NCI-H82 (cell line): ENCODE measurements around the gene DENND5A.

ENCODE experiments used
- DNase-seq: peaks from one replicate; lab custom pipeline; 2025; lab: John Stamatoyannopoulos, UW

Gene DENND5A

DNA sequence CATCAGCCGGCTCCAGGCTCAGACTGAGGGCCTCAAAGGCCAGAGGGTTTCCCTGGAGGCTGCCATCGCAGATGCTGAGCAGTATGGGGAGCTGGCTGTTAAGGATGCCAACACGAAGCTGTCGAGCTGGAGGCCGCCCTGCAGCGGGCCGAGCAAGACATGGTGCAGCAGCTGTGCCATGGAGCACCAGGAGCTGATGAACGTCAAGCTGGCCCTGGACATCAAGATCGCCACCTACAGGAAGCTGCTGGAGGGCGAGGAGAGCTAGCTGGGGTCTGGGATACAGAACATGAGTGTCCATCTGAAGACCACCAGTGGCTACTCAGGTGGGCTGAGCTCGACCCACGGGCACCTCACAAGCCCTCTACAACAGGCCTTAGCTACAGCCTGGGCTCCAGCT is 169.7 kb downstream of the DENND5A start:
- DNase-seq, result no peak

DNA sequence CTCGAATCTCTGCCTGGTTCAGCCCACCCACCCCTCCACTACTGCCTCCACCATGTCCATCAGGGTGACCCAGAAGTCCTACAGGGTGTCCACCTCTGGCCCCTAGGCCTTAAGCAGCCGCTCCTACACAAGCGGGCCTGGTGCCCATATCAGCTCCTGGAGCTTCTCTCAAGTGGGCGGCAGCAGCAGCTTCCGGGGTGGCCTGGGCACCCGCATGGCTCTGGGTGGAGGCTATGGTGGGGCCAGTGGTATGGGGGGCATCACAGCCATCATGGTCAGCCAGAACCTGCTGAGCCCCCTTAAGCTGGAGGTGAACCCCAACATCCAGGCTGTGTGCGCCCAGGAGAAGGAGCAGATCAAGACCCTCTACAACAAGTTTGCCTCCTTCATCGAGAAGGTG is 170.7 kb downstream of the DENND5A start:
- no peak for DNase-seq

DNA sequence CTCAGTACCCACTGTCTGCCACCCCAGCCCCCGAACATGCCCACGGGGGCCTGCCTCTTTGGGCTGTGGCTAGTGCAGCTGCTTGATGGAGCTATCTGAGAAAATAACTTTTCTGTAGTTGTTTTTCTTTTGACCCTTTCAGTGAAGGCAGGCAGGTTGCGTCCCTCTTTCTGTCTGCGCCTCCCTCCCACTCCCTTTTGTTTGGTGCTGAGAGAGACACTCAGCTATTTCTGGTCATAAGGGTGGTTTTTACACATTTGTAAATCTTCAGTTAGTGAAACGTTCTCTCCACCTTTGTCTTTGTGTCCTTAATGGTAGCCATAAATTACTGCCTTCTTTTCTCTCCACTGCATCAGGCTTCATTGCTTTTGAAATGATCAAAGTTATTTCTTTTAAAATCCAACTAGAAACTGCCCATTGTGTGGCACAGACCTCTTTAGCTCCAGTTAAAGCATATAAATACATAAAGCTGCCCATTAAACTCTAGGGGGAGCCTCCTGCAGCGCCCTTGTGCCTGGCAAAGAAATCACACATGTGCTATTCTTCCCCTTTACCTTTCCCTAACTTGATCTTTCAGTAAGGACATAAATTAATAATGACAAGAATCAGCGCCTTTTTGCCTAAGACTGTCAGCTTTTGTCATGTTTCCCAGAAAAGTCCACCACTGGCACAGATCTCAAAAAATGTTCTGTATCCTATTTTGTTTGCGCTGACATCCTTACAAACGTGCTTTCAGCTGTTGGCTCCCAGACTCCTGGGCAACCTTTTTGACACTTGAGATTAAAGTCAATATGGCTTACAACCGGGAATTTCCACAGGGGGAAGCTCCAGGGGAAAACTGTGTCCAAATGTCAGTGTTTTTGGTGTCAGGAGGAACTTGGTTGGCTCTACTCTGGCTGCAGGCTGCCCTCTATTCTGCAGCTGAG is 172.0 kb downstream of the DENND5A start:
- DNase-seq, result peak; percentile 8

DNA sequence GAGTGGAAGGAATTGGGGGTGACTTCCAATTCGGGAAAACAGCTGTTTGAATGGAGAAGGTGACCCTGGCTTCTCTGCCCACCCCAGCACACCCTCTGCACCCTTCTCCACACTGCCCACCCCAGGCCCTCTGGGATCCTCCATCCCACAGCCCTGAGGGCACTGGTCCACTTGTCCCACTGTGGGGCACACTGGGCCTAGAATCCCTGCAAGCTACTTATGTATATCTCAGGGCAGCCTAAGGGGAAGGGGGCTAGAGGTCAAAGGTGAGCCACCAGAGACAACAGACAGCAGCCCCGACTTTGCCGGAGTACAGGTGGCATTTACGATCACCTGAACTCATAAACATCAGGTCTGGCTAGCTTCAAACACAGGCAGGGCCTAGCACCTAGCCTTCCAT is 173.1 kb downstream of the DENND5A start:
- no peak for DNase-seq

DNA sequence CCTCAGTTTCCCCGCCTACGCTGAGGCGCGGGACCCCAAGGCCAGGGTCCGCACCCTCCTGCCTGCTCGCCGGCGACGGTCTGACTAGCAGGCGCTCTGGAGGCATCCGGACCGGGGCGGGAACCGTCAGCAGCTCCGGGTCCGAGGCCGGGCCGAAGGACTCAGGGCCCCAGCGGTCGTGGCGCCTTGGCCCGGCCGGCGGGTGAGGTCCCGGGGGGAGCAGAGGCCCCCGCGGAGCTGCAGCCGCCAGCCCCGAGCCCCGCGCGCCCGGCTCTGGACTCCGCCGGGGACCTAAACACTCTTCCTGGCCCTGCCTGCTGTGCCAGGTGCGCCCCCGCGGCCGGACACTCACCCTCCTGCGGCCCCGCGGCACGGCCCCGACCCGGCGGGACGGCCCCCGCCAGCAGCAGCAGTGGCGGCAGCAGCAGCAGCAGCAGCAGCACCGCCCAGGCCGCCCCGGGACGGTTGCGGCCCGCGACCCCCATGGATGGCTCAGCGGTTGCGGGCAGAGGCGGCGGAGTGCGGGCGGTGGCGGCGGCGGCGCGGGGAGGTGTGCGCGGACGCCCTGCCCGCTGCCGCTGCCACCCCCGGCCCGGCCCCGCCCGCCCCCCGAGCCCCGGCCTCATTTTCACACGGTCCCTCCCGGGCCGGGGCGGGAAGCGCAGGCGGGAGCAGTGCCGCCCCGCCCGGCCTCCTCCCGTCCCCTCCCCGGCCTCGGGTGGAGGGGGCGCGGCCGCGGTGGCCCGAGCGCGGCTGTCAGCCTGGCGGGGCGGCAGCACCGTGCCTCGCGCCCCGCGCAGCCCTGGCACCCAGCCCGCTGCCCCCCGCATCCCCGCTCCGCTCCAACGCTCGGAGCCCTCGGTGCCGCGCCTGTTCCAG is 173.9 kb downstream of the DENND5A start, which contains the start of gene SCUBE2:
TSS of gene SCUBE2 (minus strand) at position 556 of the 879 bp plus-strand sequence. CDS start at position 485, 71 bp downstream.
- DNase-seq, result no peak

DNA sequence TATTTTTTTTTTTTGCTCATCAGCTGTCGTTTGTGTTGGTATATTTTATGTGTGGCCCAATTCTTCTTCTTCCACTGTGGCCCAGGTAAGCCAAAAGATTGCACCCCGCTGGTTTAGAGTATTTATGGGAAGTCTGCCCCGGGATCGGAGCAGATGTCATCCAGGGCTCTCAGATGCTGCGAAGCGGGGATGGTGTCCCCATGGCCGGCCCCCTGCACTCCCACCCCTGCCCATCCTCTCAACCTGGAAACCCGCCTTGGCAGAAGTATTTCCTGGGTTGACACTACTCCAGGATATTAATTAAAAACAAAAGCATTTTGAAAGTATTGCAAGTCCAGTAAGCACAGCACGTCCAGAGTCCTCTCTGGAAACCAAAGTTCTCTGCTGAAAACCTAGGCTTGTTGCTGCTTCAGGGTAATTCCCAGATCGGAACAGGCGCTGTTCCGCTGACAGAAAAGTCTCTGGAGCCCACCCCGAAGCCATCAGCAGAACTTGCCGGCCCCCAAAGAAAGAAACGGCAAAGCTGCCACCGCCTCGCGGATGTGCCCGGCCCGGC is 174.6 kb downstream of the DENND5A start:
- peak; percentile 5 for DNase-seq

DNA sequence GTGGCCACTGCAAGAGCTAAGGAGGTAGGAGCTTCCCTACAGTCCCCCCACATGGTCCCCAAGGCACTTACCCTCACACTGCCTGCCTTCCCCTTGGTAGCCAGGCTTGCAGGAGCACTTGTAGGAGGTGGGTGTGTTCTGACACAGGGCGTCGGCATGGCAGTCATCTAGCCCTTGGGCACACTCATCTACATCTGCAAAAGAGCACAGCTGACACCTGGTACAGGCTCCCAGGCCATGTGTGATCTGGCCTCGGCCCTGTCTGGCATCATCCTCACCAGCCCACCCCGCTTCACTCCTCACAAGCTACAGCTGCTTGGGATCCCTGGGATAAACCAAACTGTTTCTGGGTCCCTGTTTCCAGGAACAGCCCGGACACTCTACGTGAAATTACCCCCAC is 175.5 kb downstream of the DENND5A start:
- no peak for DNase-seq

DNA sequence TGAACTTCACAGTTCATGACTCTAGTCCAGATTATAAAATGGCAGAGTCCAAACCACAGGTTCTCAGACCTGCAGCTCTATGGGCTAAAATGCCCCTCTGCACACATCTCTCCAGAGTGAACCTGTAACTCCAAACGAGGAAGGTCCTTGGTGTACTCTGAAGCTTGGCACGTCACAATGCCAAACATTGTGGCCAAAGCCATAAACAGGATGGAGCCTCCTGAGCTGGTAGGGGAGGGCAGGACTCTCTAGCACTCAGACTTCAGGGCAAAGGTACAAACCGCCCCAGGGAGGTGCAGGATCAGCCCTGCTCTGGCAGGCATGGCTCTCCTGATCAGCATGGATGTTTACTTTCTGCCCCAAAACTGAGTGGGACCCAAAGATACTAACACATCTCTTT is 176.1 kb downstream of the DENND5A start:
- no peak for DNase-seq
